Body of pancreas (tissue), 4 donors: Measurements from ENCODE around the gene AGPAT1.
"Not testable (repeated sequence)": the region's sequence is repeated elsewhere in the genome, so short reads cannot be mapped to it uniquely, and the experiment has no call there.

Experiments used
- POLR2A ChIP-seq, 3 donors: fragments of 450-650 bp; IDR thresholded peaks; one replicate each; pipeline ENCODE4 v1.6.1; 2016; ENCODE audit warnings: antibody characterized with exemption in 3 of 3, mild to moderate bottlenecking in 2 of 3
- TF ChIP-seq, protein P1 (sequence below), 7 experiments: fragments of 450-650 bp in 4 of 7; fragments of 200-600 bp in 3 of 7; sonication (generic) in 3 of 7; IDR thresholded peaks; one replicate each; pipeline ENCODE4 v1.5.1; 2016 to 2019; ENCODE audit warnings: antibody characterized with exemption in 7 of 7

DNA sequence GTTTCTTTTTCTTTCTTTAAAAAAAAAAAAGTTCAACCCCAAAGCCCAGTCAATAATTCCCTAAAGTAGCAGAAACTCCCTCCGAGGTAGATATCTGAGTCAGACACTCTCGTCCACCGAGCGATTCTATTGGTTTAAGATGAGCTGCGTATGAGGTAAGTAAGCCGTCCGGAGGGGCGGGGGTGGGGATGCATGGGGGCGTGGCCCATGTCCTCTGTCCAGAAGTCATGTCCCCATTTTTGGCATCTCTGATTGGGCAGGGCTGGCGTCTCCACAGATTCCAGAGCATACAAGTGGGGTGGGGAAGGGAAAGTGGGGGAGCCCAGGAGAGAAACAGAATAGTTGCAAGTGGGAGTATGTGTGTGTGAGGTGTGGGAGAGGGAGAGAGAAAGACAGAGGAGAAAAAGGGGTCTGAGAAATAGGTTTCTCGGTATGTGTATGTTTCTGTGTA is 9.8 kb upstream of the AGPAT1 start:
- TF ChIP-seq, protein P1, sequence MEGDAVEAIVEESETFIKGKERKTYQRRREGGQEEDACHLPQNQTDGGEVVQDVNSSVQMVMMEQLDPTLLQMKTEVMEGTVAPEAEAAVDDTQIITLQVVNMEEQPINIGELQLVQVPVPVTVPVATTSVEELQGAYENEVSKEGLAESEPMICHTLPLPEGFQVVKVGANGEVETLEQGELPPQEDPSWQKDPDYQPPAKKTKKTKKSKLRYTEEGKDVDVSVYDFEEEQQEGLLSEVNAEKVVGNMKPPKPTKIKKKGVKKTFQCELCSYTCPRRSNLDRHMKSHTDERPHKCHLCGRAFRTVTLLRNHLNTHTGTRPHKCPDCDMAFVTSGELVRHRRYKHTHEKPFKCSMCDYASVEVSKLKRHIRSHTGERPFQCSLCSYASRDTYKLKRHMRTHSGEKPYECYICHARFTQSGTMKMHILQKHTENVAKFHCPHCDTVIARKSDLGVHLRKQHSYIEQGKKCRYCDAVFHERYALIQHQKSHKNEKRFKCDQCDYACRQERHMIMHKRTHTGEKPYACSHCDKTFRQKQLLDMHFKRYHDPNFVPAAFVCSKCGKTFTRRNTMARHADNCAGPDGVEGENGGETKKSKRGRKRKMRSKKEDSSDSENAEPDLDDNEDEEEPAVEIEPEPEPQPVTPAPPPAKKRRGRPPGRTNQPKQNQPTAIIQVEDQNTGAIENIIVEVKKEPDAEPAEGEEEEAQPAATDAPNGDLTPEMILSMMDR (IDR thresholded peaks at IDR 0.05): not testable (repeated sequence)
- not testable (repeated sequence) for TF ChIP-seq POLR2A (IDR thresholded peaks at IDR 0.05)
